Cerebellar cortex (tissue), 1 donor: ENCODE measurements around the gene MAN1A1.

Source experiments
- DNase-seq: peaks from one replicate; pipeline ENCODE4 v3.0.0-alpha.2; 2015; ENCODE audit warnings: low spot score

MAN1A1 gene

DNA sequence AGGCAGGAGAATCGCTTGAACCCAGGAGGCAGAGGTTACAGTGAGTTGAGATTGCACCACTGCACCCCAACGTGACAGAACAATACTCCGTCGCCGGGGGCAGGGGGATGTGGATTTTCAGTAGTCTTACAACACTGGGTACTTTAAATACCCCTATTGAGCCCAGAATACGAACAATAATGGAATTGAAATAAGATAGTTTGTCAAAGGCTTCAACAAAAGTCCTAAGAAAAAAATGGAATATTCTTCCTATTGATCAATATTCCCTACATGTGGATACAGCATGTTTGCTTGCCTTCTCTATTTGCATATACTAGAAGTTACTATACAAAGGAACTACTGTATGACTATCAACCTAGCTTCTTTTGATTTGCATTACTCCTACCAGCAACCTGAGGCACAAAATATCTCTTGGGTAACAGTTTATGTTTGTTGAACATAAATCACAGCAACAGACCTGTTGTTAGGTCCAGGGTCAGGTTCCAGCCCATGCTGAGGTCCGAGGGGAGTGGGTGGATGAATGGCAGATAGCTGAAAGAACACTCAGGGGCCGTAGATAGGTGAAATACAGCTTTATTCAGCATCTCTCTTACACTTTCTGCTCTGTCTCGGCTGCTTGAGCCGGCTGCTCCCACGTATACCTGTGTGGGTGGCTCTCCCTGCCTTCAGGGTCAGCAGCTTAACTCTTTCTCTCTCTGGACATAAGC lies 23.8 kb downstream of the MAN1A1 start:
- no peak for DNase-seq

GRCh38 chr6:119324718-119325117 lies 24.8 kb downstream of the MAN1A1 start:
- DNase-seq: no peak

GRCh38 chr6:119323931-119324330 lies 25.6 kb downstream of the MAN1A1 start:
- DNase-seq: no peak

DNA sequence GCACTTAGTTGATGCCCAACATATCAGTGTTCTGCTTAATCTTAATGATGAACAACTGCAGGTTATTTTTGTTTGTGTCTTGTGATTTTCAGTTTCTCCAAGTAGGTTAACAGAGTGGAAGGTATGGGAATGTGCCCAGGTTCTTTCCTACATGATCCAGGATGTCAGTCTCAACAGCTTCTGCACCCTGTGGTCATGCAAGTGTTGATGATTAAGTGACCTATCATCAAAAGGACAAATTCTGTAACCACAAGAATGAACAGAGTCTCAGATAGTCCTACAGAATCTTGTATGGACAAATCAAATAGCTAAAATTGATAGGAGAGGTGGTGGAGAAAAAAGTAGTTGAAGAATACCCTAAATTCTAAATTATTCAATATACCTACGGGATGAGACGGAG lies 26.1 kb downstream of the MAN1A1 start:
- no peak for DNase-seq

- DNase-seq: no peak
Observed at GRCh38 chr6:119322715-119323350, 26.7 kb downstream of the MAN1A1 start.

DNA sequence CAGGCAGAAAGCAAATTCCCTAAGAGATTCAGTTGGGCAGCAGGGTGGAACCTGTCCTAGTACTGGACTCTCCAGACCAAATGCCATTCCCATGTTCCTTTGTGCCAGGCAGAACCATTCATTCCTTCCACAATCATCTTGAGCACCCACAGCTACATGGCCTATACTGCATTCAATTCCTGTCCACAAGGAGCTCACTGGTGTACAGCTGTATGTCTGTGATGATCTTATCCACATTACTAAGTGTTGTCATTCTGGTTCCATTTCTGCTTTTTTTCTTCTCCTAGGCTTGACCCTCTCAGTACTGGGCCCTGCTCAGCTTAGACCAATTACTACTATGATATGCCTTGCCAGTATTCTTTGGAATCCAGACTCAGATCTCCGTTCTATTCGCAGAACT lies 27.5 kb downstream of the MAN1A1 start:
- no peak for DNase-seq

DNA sequence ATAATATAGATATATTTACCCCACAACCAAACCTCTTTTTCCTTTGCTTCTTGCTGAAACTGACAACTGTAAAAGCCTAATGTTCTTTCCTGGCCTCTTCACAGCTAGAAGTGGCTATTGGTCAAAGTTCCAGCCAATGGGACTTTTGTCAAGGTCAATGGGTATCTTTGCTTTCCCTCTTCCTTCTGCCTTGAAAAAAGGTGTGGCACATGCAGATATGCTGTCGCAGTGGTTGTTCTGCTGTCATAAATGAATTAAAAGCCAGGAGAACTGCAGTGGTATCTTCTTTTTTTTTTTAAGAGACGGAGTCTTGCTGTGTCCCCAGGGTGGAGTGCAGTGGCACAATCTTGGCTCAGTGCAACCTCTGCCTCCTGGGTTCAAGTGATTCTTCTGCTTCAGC lies 29.9 kb downstream of the MAN1A1 start:
- no peak for DNase-seq

- no peak for DNase-seq
Observed at GRCh38 chr6:119318730-119319129, 30.8 kb downstream of the MAN1A1 start.

DNA sequence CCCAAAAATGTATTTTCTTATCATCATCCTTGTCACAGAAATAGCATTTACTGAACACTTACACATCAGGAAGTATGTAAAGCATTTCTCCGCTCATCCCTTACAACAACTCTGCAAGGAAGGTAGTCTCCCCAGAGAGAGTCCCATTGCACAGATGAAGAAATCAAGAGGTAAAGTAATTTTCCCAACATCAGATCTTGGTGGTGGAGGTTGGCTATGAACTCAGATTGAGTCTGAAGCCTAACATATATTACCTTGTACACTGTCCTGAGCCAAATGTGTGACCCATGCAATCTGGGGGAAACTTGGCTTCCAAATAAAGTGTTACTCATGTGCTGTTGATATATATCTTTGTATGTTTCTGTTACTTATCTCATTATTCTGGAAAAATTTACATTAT lies 31.4 kb downstream of the MAN1A1 start:
- DNase-seq: no peak

DNA sequence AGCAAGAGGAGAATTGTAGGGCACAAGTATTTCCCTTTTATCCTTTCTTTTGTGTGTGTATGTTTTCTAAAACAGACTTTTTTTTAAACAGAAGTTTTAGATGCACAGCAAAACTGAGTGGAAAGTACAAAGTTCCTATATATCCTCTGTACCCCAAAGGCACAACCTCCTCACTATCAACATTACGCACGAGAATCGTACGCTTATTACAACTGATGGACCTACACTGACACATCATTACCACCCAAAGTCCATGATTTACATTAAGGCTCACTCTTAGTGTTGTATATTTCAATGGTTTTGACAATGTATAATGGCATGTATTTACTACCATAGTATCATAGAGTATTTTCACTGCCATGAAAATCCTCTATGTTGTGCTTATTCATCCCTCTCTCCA lies 32.6 kb downstream of the MAN1A1 start:
- DNase-seq: no peak

DNA sequence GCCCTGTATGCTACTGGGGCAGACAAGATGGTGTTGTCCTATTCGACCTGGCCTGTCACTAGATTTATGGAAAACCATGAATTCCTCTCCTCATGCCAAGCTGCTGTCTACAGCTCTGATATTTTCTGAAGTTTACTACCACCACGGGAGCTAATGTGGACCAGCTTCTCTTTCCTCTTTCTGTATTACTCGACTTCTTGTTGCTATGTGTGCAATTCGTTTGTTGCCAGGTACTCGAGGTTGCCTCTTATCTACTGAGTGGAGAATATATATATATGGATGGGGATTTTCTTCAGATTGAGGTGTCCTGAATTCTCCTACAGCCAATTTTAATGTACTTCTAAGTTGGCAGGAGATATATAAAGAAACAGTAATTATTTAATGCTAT lies 34.7 kb downstream of the MAN1A1 start:
- no peak for DNase-seq

- DNase-seq: no peak
Observed at GRCh38 chr6:119313937-119314884, 35.4 kb downstream of the MAN1A1 start.

GRCh38 chr6:119312875-119313338 lies 36.7 kb downstream of the MAN1A1 start:
- DNase-seq: no peak

DNA sequence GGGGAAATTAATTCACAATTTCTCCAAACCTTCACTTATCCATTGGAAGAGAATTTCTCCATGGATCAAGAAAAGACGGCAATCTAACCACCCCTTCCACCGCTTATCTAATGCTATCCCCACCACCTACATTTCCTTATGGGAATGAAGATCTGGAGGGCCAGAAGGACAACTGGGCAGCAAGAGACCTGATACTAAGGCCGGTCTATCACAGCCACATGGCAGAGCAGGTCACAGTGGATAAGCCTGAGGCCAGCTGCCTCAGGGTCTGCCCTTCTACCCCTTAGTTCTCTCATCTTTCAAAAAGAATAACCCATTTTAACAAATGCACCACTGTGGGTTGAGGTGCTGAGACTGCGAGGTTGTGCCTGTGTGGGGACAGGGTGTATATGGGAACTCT lies 37.1 kb downstream of the MAN1A1 start:
- no peak for DNase-seq

GRCh38 chr6:119311514-119312142 lies 37.9 kb downstream of the MAN1A1 start:
- DNase-seq: no peak

GRCh38 chr6:119310486-119311036 lies 39.0 kb downstream of the MAN1A1 start:
- no peak for DNase-seq

GRCh38 chr6:119308991-119309657 lies 40.4 kb downstream of the MAN1A1 start:
- DNase-seq: no peak

- DNase-seq: no peak
Observed at GRCh38 chr6:119308048-119308570, 41.5 kb downstream of the MAN1A1 start.

DNA sequence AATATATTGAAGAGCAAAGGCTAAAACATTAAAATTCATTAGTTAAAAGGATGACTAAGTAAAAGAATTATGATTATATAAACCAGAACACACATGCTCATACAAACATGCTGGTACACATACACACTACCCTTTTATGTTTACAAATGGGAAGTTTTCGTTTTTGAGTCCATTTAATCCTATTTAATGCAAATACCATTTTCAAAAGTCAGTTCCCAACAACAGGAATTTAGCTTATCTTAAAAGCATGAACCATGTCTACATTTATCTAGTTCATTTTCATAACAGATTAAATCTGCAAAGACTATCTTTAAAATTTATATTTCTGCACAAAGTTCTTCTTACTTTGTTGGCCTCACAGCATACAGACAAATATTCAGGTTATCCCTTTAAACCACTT lies 42.5 kb downstream of the MAN1A1 start:
- no peak for DNase-seq

DNA sequence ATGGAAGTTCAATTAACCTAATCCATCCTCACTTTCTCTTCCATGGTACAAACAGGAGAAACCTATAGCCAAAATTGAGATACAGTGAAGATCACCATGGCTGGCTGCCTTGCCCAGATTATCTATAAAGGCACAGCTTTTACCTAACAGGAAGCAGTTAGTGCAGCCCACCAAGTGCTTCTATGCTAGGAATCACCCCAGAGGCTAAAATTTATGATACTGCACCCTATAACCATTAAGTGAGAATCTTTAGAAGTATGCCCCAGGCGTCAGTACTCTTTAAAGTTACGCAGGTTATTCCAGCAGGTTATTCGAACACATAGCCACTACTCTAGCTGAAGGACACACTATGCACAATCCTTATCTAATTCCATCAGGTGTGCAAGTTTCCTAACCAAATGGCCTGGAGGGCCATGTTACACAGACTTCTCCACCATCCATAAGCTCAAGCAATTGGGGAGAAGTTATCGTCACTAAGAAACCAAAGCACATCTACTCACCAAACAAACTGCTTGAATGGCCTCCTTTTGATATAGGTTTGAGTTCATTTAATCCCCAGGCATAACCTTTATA lies 43.1 kb downstream of the MAN1A1 start:
- DNase-seq: no peak
